ENCODE results near the gene EPRS1.
"Not testable (repeated sequence)": the region's sequence is repeated elsewhere in the genome, so short reads cannot be mapped to it uniquely, and the experiment has no call there.

EPRS1 gene

GRCh38 chr1:220038640-220039039, 7.7 kb downstream of the EPRS1 start:
- no peak for DNase-seq (ENCODE audit: low read depth in 2 of 2)

GRCh38 chr1:220037810-220038209, 8.5 kb downstream of the EPRS1 start:
- DNase-seq (ENCODE audit: low read depth in 2 of 2) = not testable (repeated sequence)

- no peak for DNase-seq (ENCODE audit: low read depth in 2 of 2)
These were observed 13.4 kb downstream of the EPRS1 start for GRCh38 chr1:220032911-220033310.

- no peak for DNase-seq (ENCODE audit: low read depth in 2 of 2)
These were observed 15.0 kb downstream of the EPRS1 start for GRCh38 chr1:220031287-220031686.

GRCh38 chr1:220028346-220028895, 17.9 kb downstream of the EPRS1 start:
- DNase-seq (ENCODE audit: low read depth in 2 of 2) = no peak

- DNase-seq (ENCODE audit: low read depth in 2 of 2) = no peak
These were observed 27.2 kb downstream of the EPRS1 start for GRCh38 chr1:220019071-220019470.

- no peak for DNase-seq (ENCODE audit: low read depth in 2 of 2)
These were observed 32.8 kb downstream of the EPRS1 start for GRCh38 chr1:220013497-220013896.

GRCh38 chr1:220012259-220012658, 34.0 kb downstream of the EPRS1 start:
- no peak for DNase-seq (ENCODE audit: low read depth in 2 of 2)

- no peak for DNase-seq (ENCODE audit: low read depth in 2 of 2)
These were observed 34.7 kb downstream of the EPRS1 start for GRCh38 chr1:220011620-220012019.

- DNase-seq (ENCODE audit: low read depth in 2 of 2) = no peak
These were observed 38.9 kb downstream of the EPRS1 start for GRCh38 chr1:220007438-220007837.

GRCh38 chr1:220005489-220005888, 40.8 kb downstream of the EPRS1 start:
- DNase-seq (ENCODE audit: low read depth in 2 of 2) = no peak

- no peak for DNase-seq (ENCODE audit: low read depth in 2 of 2)
These were observed 42.5 kb downstream of the EPRS1 start for GRCh38 chr1:220003610-220004299.

GRCh38 chr1:220003015-220003414, 43.3 kb downstream of the EPRS1 start:
- DNase-seq (ENCODE audit: low read depth in 2 of 2) = no peak

- no peak for DNase-seq (ENCODE audit: low read depth in 2 of 2)
These were observed 45.2 kb downstream of the EPRS1 start for GRCh38 chr1:220001095-220001501.

- DNase-seq (ENCODE audit: low read depth in 2 of 2) = no peak
These were observed 46.5 kb downstream of the EPRS1 start for GRCh38 chr1:219999821-220000220.

All from stimulated activated CD8-positive, alpha-beta memory T cell treated with anti-CD3 and anti-CD28 coated beads, Interleukin-2, amount 100 ng/mL, for 1 hour (primary cell).